BE2C (cell line): Measurements from ENCODE around the gene GNB1.

Experiments
- DNase-seq: peaks from one replicate; pipeline ENCODE4 v3.0.0-alpha.2; 2020
- H3K27me3 ChIP-seq: fragments of 250-450 bp; sonication (Bioruptor Pico); 2 replicates; pipeline ENCODE4 v1.5.1; 2020; ENCODE audit warnings: mild to moderate bottlenecking
- H3K36me3 ChIP-seq: fragments of 250-450 bp; sonication (Bioruptor Pico); 2 replicates; pipeline ENCODE4 v1.5.1; 2020; ENCODE audit warnings: mild to moderate bottlenecking
- H3K4me1 ChIP-seq: fragments of 250-450 bp; sonication (Bioruptor Pico); 2 replicates; pipeline ENCODE4 v1.5.1; 2020
- H3K4me3 ChIP-seq: 2 replicates; pipeline ENCODE4 v1.5.1; 2011; ENCODE audit warnings: low read depth, low read length
- H3K9me3 ChIP-seq: fragments of 250-450 bp; sonication (Bioruptor Pico); 2 replicates; pipeline ENCODE4 v1.5.1; 2020
- CTCF ChIP-seq: IDR thresholded peaks from 2 replicates; pipeline ENCODE4 v1.5.1; 2012; ENCODE audit warnings: mild to moderate bottlenecking, low read depth, low read length

GNB1 gene

DNA sequence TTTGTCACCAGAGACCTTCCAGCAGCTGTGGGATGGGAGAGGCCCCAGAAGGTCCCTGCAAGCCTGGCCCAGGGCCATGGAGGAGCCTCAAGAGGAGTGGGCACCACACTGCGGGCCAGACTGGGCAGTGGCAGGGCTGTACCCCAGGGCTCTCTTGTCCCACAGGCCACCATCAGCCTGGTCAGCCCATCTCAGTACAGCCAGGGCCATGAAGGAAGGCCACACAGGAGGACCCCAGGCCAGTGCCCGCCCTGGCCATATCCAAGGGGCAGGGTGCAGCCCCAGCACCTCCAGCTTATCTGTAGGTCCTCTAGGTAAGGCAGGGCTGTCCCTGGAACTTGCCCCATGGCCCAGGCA lies 3.1 kb upstream of the GNB1 start:
- no peaks in the 10 kb centered on the region for H3K9me3 ChIP-seq
- peaks cover 3% of the 10 kb centered on the region; the same call in 1 of the 2 replicates for H3K4me1 ChIP-seq
- H3K4me3 ChIP-seq = no peak overlapping the region
- no peaks in the 10 kb centered on the region for H3K27me3 ChIP-seq
- peaks cover 4% of the 10 kb centered on the region for H3K36me3 ChIP-seq
- TF ChIP-seq CTCF = no peak
- DNase-seq = no peak

DNA sequence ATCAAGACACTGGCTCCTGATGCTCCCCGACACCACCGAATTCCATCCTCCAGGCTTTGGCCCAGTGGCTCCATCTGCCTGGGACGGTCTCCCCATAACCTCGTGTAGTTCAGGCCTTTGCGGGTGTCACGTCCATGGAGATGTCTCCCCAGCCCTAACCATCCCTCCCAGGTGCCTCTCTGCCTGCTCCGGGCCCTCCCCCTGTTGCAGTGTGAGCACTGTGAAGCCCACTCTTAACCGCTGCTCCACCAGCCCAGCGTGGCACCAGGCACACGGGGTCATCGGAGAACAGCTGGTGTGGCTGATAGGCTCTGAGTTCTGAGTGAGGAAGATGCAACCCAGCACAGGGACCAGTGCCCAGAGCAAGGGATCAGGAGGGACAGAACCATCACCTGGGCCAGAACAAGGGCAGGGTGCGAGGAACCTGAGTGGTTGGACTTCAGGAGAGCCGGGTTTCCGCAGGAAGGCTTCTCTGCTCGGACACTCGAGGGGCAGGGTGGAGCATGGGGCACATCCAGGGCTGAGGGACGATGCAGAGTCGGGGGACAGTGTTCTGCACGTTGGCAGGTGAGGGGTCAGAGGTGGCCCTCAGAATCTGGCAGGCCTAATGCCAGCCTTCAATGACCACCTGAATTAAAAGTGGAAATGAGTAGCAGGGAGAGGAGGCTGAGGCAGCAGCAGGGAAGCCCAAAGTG lies 2.6 kb upstream of the GNB1 start:
- peaks cover 7% of the 10 kb centered on the region for H3K4me1 ChIP-seq
- H3K9me3 ChIP-seq = no peaks in the 10 kb centered on the region
- no peak for DNase-seq
- H3K36me3 ChIP-seq = peaks cover 5% of the 10 kb centered on the region
- TF ChIP-seq CTCF = no peak
- no peaks in the 10 kb centered on the region for H3K27me3 ChIP-seq
- no peak overlapping the region for H3K4me3 ChIP-seq

DNA sequence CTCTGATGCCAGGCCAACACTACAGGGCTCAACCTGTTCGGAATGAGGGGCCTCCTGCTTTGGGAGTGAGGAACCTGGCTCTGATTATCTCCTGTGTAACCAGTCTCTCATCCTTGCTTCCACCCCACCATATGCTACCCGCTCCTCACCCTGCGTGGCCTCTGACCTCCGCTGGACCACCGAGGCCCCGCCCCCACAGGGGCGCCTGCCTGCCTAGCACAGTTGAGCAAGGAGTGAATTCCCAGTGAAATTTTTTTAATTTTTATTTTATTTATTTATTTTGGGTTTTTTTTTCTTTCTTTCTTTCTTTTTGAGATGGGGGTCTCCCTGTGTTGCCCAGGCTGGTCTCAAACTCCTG lies 1.9 kb upstream of the GNB1 start:
- no peak for TF ChIP-seq CTCF
- H3K4me1 ChIP-seq = peaks cover 7% of the 10 kb centered on the region
- no peak for DNase-seq

GRCh38 chr1:1892079-1892762 lies 1.3 kb upstream of the GNB1 start:
- Histone ChIP-seq H3K9me3 (no peaks in the 10 kb centered on the region), H3K27me3 (no peaks in the 10 kb centered on the region), H3K4me3 (peak overlapping the region; percentile 66), H3K36me3 (peaks cover 6% of the 10 kb centered on the region), H3K4me1 (peaks cover 7% of the 10 kb centered on the region)
- TF ChIP-seq CTCF = no peak
- no peak for DNase-seq

More for the DNA sequence above, 1.9 kb upstream of the GNB1 start:
- Histone ChIP-seq H3K4me3 (no peak overlapping the region), H3K27me3 (no peaks in the 10 kb centered on the region), H3K36me3 (peaks cover 6% of the 10 kb centered on the region), H3K9me3 (no peaks in the 10 kb centered on the region)

DNA sequence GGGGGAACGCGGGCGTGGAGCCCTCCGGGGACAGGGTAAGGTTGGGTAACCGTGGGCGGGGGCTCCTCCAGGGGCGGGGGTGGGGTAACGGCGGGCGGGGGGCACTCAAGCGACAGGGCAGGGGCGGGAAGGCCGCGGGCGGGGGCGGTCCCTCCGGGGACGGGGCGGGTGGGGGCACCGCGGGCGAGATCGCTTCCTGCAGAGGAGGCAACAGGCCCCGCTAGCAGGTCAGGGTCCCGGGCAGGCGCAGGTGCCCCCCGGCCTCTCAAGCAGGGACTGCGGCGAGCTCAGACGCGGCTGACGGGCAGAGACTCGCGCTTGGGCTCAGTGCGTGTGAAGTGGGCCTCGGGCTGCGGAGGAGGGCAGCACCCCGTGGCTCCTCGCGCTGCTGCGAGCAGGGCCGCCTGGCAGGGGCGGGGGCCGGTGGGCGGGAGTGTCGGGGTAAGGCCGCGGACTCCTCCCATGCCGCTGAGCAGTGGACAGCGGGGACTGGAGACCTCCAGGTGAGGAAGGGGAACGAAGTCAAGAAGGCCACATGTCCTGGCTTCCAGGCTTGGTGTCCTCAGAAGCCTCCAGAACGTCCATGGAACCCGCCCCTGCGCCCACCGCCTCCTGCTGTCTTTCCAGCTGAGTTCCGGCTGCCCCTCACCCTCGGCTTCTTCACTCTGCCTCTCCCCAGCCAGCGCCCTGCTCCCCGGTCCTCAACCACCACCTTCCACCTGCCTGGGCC lies 627 bp upstream of the GNB1 start:
- Histone ChIP-seq H3K4me1 (peaks cover 7% of the 10 kb centered on the region), H3K4me3 (peak overlapping the region; percentile 66), H3K36me3 (peaks cover 6% of the 10 kb centered on the region), H3K27me3 (no peaks in the 10 kb centered on the region), H3K9me3 (no peaks in the 10 kb centered on the region)
- TF ChIP-seq CTCF = no peak
- peak; percentile 59 for DNase-seq
